DMS153 treated with DMSO at 0.1 percent for 48 hours (cell line): ENCODE data around the gene MT1M.
"Not testable (repeated sequence)": the region's sequence is repeated elsewhere in the genome, so short reads cannot be mapped to it uniquely, and the experiment has no call there.

Experiments used
- DNase-seq: peaks from one replicate; lab custom pipeline; 2025; ENCODE audit not compliant: unreplicated experiment; lab: John Stamatoyannopoulos, UW

Gene MT1M

GRCh38 chr16:56632156-56632847 is at the start of gene MT1M:
TSS of gene MT1M (plus strand) at chr16:56632659. CDS start at chr16:56632732, 73 bp downstream.
- DNase-seq = no peak

- DNase-seq = not testable (repeated sequence)
These were observed 49.5 kb upstream of the MT1M start for GRCh38 chr16:56582911-56583310.

GRCh38 chr16:56583351-56584168 is 48.9 kb upstream of the MT1M start:
- DNase-seq = no peak

- no peak for DNase-seq
These were observed 48.2 kb upstream of the MT1M start for GRCh38 chr16:56584276-56584675.

- no peak for DNase-seq
These were observed 43.7 kb upstream of the MT1M start for GRCh38 chr16:56588781-56589140.

- peak; percentile 12 for DNase-seq
These were observed 43.1 kb upstream of the MT1M start, which contains the start of gene MT3 for GRCh38 chr16:56589141-56590039. TSS of gene MT3 (plus strand) at chr16:56589528. CDS start at chr16:56589591, 63 bp downstream.

GRCh38 chr16:56591377-56592060 is 40.9 kb upstream of the MT1M start:
- no peak for DNase-seq

- DNase-seq = no peak
These were observed 38.7 kb upstream of the MT1M start for GRCh38 chr16:56593573-56594291.

- DNase-seq = no peak
These were observed 38.2 kb upstream of the MT1M start for GRCh38 chr16:56594292-56594619.

GRCh38 chr16:56600398-56600999 is 32.0 kb upstream of the MT1M start:
- peak; percentile 20 for DNase-seq

- DNase-seq = no peak
These were observed 31.1 kb upstream of the MT1M start for GRCh38 chr16:56601325-56601724.

- DNase-seq = peak; percentile 24
These were observed 28.9 kb upstream of the MT1M start for GRCh38 chr16:56603589-56603988.

GRCh38 chr16:56604966-56605365 is 27.5 kb upstream of the MT1M start:
- DNase-seq = no peak

GRCh38 chr16:56605475-56605874 is 27.0 kb upstream of the MT1M start:
- DNase-seq = no peak

- no peak for DNase-seq
These were observed 26.4 kb upstream of the MT1M start for GRCh38 chr16:56606071-56606475.

GRCh38 chr16:56606476-56607108 is 25.9 kb upstream of the MT1M start:
- DNase-seq = no peak

- peak; percentile 41 for DNase-seq
These were observed 25.3 kb upstream of the MT1M start for GRCh38 chr16:56607109-56607618.

GRCh38 chr16:56607675-56608042 is 24.8 kb upstream of the MT1M start:
- no peak for DNase-seq
